DMS 273 (cell line): ENCODE data around the gene ZSCAN26.
"Not testable (repeated sequence)": the region's sequence is repeated elsewhere in the genome, so short reads cannot be mapped to it uniquely, and the experiment has no call there.

Experiments
- DNase-seq: peaks from one replicate; lab custom pipeline; 2025; ENCODE audit not compliant: unreplicated experiment; lab: John Stamatoyannopoulos, UW

Gene ZSCAN26

GRCh38 chr6:28254121-28254519, 12.8 kb upstream of the ZSCAN26 start:
- DNase-seq: no peak

- DNase-seq: no peak
These were observed 9.9 kb upstream of the ZSCAN26 start for GRCh38 chr6:28257042-28257441.

GRCh38 chr6:28258877-28259777, 7.8 kb upstream of the ZSCAN26 start, which contains the start of gene NKAPL:
NKAPL (plus strand) TSS chr6:28259297; CDS start chr6:28259372, 75 bp downstream.
- DNase-seq: no peak

GRCh38 chr6:28263922-28264321, 3.0 kb upstream of the ZSCAN26 start:
- no peak for DNase-seq

GRCh38 chr6:28264834-28265401, 2.0 kb upstream of the ZSCAN26 start:
- DNase-seq: no peak

GRCh38 chr6:28266563-28266961, 381 bp upstream of the ZSCAN26 start:
- DNase-seq: no peak

- no peak for DNase-seq
These were observed 734 bp downstream of the ZSCAN26 start for GRCh38 chr6:28267695-28268059.

- no peak for DNase-seq
These were observed 2.5 kb downstream of the ZSCAN26 start for GRCh38 chr6:28269492-28269891.

- no peak for DNase-seq
These were observed 7.9 kb downstream of the ZSCAN26 start for GRCh38 chr6:28274888-28275287.

- DNase-seq: no peak
These were observed 10.8 kb downstream of the ZSCAN26 start for GRCh38 chr6:28277746-28278145.

- DNase-seq: no peak
These were observed 13.8 kb downstream of the ZSCAN26 start for GRCh38 chr6:28280595-28281287.

GRCh38 chr6:28281288-28282064, 14.5 kb downstream of the ZSCAN26 start, which contains the start of gene PGBD1:
PGBD1 (plus strand) TSS chr6:28281572; CDS start chr6:28283814, 2,242 bp downstream.
- peak; percentile 93 for DNase-seq

- DNase-seq: peak; percentile 30
These were observed 16.0 kb downstream of the ZSCAN26 start for GRCh38 chr6:28282926-28283325.

- no peak for DNase-seq
These were observed 24.6 kb downstream of the ZSCAN26 start for GRCh38 chr6:28291573-28291972.

- no peak for DNase-seq
These were observed 28.4 kb downstream of the ZSCAN26 start for GRCh38 chr6:28295326-28295725.

- DNase-seq: no peak
These were observed 29.6 kb downstream of the ZSCAN26 start for GRCh38 chr6:28296520-28297060.

GRCh38 chr6:28303570-28303969, 36.6 kb downstream of the ZSCAN26 start:
- no peak for DNase-seq

- DNase-seq: not testable (repeated sequence)
These were observed 39.4 kb downstream of the ZSCAN26 start for GRCh38 chr6:28306363-28306762.

- no peak for DNase-seq
These were observed 44.3 kb downstream of the ZSCAN26 start for GRCh38 chr6:28311139-28311823.

- DNase-seq: no peak
These were observed 46.0 kb downstream of the ZSCAN26 start for GRCh38 chr6:28312939-28313338.
